DOHH2 (cell line): ENCODE data around the gene TOP2A.

Experiments
- H3F3A ChIP-seq: fragments of 200-600 bp; sonication (generic), shearing (Covaris generic); 2 replicates; pipeline ENCODE4 v1.6.0; 2016; ENCODE audit warnings: antibody characterized with exemption, mild to moderate bottlenecking; ENCODE audit not compliant: control insufficient read depth, insufficient read depth
- H3K27ac ChIP-seq: fragments of 200-600 bp; sonication (generic); 2 replicates; pipeline ENCODE4 v1.5.1; 2014; ENCODE audit warnings: low read depth, mild to moderate bottlenecking, low read length, moderate library complexity
- H3K27me3 ChIP-seq: fragments of 200-600 bp; sonication (generic); 2 replicates; pipeline ENCODE4 v1.6.1; 2014; ENCODE audit warnings: mild to moderate bottlenecking, low read length, mixed read lengths; ENCODE audit not compliant: control insufficient read depth
- H3K36me3 ChIP-seq: fragments of 200-600 bp; sonication (generic); 2 replicates; pipeline ENCODE4 v1.6.1; 2014; ENCODE audit warnings: mild to moderate bottlenecking, low read length, moderate library complexity, mixed read lengths; ENCODE audit not compliant: control insufficient read depth
- H3K4me1 ChIP-seq: fragments of 200-600 bp; sonication (generic); 2 replicates; pipeline ENCODE4 v1.6.1; 2014; ENCODE audit warnings: mild to moderate bottlenecking, low read length, mixed read lengths; ENCODE audit not compliant: control insufficient read depth
- H3K4me2 ChIP-seq: fragments of 200-600 bp; sonication (generic); 2 replicates; pipeline ENCODE4 v1.6.0; 2014; ENCODE audit warnings: mild to moderate bottlenecking, low read length, moderate library complexity
- H3K4me3 ChIP-seq: fragments of 200-600 bp; sonication (generic); 2 replicates; pipeline ENCODE4 v1.5.1; 2014; ENCODE audit warnings: mild to moderate bottlenecking, low read length, mixed read lengths
- H3K79me2 ChIP-seq: fragments of 200-600 bp; sonication (generic); 2 replicates; pipeline ENCODE4 v1.6.1; 2014; ENCODE audit warnings: mild to moderate bottlenecking, low read length, mixed read lengths; ENCODE audit not compliant: control insufficient read depth
- H3K9me2 ChIP-seq: fragments of 200-600 bp; sonication (generic); replicated peaks from 2 replicates; pipeline ENCODE4 v1.6.1; 2014; ENCODE audit warnings: mild to moderate bottlenecking, low read length, mixed read lengths; ENCODE audit not compliant: control insufficient read depth
- H3K9me3 ChIP-seq: fragments of 200-600 bp; sonication (generic); 2 replicates; pipeline ENCODE4 v1.6.1; 2014; ENCODE audit warnings: antibody characterized with exemption, low read length, mixed read lengths; ENCODE audit not compliant: control insufficient read depth, insufficient read depth
- H4K20me1 ChIP-seq: fragments of 200-600 bp; sonication (generic); 2 replicates; pipeline ENCODE4 v1.6.0; 2014; ENCODE audit warnings: low read depth, mild to moderate bottlenecking, antibody characterized with exemption, low read length, moderate library complexity; ENCODE audit not compliant: control insufficient read depth, insufficient read depth
- EZH2phosphoT487 ChIP-seq: fragments of 200-600 bp; sonication (generic); IDR thresholded peaks from 2 replicates; pipeline ENCODE4 v1.6.1; 2017; ENCODE audit warnings: borderline replicate concordance, mild to moderate bottlenecking, antibody characterized with exemption, low read length, moderate library complexity, mixed read lengths
- TF ChIP-seq, protein P1 (sequence below): fragments of 200-600 bp; sonication (generic); IDR thresholded peaks from one replicate; pipeline ENCODE4 v1.5.1; 2014; ENCODE audit warnings: antibody characterized with exemption, mild to moderate bottlenecking, low read depth, low read length; ENCODE audit not compliant: poor library complexity, severe bottlenecking

TOP2A gene

DNA sequence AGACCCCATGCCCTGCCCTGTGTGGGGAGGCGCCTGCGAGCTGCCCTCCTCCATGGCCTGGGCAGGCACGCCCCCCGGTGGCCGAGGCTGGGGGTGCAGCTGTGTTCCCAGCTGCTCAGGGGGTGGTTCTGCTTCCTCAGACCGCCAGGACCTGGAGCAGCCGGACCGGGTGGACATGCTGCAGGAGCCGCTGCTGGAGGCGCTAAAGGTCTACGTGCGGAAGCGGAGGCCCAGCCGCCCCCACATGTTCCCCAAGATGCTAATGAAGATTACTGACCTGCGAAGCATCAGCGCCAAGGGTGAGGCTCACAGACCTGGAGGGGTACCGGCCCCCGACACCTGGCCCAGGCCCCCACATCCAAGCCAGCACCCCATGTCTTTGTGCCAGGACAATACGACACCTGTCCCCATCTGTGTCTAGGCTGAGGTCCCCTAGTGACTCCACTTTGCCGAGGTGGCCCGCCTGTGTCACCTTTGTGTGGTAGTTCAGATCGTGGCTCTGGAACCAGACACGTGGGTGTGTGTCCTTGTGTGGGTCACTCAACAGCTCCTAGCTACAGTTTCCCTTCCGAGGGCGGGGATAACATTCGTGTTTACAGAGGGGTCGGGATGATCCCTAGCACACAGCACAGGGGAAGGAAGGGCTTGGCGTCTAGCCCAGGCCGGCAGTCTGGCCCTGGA is 62.4 kb downstream of the TOP2A start:
- no peak for TF ChIP-seq EZH2phosphoT487
- TF ChIP-seq, protein P1, sequence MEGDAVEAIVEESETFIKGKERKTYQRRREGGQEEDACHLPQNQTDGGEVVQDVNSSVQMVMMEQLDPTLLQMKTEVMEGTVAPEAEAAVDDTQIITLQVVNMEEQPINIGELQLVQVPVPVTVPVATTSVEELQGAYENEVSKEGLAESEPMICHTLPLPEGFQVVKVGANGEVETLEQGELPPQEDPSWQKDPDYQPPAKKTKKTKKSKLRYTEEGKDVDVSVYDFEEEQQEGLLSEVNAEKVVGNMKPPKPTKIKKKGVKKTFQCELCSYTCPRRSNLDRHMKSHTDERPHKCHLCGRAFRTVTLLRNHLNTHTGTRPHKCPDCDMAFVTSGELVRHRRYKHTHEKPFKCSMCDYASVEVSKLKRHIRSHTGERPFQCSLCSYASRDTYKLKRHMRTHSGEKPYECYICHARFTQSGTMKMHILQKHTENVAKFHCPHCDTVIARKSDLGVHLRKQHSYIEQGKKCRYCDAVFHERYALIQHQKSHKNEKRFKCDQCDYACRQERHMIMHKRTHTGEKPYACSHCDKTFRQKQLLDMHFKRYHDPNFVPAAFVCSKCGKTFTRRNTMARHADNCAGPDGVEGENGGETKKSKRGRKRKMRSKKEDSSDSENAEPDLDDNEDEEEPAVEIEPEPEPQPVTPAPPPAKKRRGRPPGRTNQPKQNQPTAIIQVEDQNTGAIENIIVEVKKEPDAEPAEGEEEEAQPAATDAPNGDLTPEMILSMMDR = peak; percentile 98
- H3K4me2 ChIP-seq = no peak overlapping the region
- H3K9me3 ChIP-seq = no peaks in the 10 kb centered on the region
- no peak overlapping the region for H3K27ac ChIP-seq
- H4K20me1 ChIP-seq = no peaks in the 10 kb centered on the region
- no peak overlapping the region for H3K4me3 ChIP-seq
- no peaks in the 10 kb centered on the region for H3K79me2 ChIP-seq
- H3F3A ChIP-seq = no peaks in the 10 kb centered on the region
- H3K4me1 ChIP-seq = peaks cover 22% of the 10 kb centered on the region
- H3K36me3 ChIP-seq = peaks cover 19% of the 10 kb centered on the region
- H3K9me2 ChIP-seq = no peaks in the 10 kb centered on the region
- H3K27me3 ChIP-seq = no peaks in the 10 kb centered on the region

DNA sequence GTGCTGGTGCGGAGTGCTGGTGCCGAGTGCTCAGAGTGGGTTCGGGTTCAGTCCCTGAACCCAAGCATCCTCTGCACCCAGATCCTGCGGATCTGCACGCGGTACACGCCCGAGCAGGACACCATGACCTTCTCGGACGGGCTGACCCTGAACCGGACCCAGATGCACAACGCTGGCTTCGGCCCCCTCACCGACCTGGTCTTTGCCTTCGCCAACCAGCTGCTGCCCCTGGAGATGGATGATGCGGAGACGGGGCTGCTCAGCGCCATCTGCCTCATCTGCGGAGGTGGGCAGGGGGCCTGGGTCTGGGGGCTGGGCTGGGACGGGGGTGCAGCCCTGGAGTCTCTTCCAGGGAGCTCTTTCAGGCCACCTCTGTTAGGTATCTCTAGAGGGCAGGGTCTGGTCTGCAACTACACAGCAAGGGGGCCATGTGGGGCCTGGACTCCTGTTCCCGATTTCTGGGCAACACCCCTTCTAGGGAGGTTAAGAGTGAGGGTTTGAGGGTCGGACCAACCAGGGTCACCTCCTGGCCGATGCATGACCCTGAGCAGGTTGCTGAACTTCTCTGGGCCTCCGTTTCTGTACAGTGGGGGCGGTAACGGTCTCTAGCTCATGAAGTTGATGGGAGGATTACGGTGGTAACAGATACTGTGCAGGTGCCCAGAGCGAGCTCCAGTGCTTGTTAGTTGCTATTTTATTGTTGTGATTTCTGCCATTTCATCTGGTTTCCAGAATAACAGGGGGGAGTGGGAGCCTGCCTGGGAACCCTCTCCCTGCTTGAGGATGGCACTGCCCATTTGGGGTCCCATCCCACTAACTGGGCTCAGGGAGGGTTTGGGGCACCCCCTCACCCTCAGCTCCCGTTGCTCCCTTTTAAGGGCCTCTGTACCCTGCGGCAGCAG is 63.2 kb downstream of the TOP2A start:
- H3K4me1 ChIP-seq = peaks cover 22% of the 10 kb centered on the region
- no peaks in the 10 kb centered on the region for H3K9me2 ChIP-seq
- H4K20me1 ChIP-seq = no peaks in the 10 kb centered on the region
- H3K36me3 ChIP-seq = peaks cover 22% of the 10 kb centered on the region
- no peak overlapping the region for H3K4me2 ChIP-seq
- no peak overlapping the region for H3K4me3 ChIP-seq
- TF ChIP-seq, protein P1 = no peak
- TF ChIP-seq EZH2phosphoT487 = no peak
- H3K9me3 ChIP-seq = no peaks in the 10 kb centered on the region
- no peaks in the 10 kb centered on the region for H3F3A ChIP-seq
- H3K27ac ChIP-seq = no peak overlapping the region
- no peaks in the 10 kb centered on the region for H3K79me2 ChIP-seq
- no peaks in the 10 kb centered on the region for H3K27me3 ChIP-seq

DNA sequence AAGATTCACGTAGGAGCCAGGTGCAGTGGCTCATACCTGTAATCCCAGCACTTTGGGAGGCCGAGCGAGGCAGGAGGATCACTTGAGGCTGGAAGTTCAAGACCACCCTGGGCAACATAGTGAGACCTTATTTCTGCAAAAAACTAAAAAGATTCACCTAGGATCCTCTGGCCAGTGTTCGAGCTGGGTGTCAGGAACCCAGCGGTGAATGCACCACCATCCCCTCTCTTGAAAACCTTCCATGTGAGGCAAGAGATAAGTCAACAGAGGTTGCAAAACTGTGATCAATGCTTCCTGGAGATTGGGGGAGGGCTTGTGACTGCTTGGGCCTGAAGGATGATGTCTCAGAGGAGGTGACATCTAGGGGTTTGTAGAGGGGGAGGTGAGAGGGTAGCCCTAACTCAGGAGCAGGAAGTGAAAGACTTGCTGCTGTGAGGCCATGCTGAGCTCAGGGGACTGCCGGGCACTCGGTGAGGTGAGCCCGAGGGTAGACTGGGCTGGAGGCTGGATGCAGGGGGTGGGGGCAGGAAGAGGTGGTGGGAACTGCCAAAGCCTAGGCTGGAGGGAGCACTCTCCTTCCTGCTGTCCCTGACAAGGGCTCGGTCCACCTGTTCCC is 64.8 kb downstream of the TOP2A start:
- H3K4me3 ChIP-seq = no peak overlapping the region
- H3K27ac ChIP-seq = no peak overlapping the region
- H3K4me1 ChIP-seq = peaks cover 18% of the 10 kb centered on the region
- H3K36me3 ChIP-seq = peaks cover 23% of the 10 kb centered on the region
- H3F3A ChIP-seq = no peaks in the 10 kb centered on the region
- no peaks in the 10 kb centered on the region for H4K20me1 ChIP-seq
- H3K79me2 ChIP-seq = peaks cover 4% of the 10 kb centered on the region; the same call in 1 of the 2 replicates
- H3K27me3 ChIP-seq = no peaks in the 10 kb centered on the region
- no peaks in the 10 kb centered on the region for H3K9me2 ChIP-seq
- H3K4me2 ChIP-seq = no peak overlapping the region
- TF ChIP-seq, protein P1 = no peak
- TF ChIP-seq EZH2phosphoT487 = no peak
- H3K9me3 ChIP-seq = no peaks in the 10 kb centered on the region
